Upper lobe of left lung (tissue), 4 donors: ENCODE data around the gene SOCS1.

ENCODE experiments used
- POLR2A ChIP-seq, 4 donors: fragments of 450-650 bp; IDR thresholded peaks; one replicate each; pipeline ENCODE4 v1.5.1; 2016 to 2017; ENCODE audit warnings: antibody characterized with exemption in 4 of 4, mild to moderate bottlenecking in 2 of 4
- POLR2AphosphoS5 ChIP-seq, 2 donors: sonication (generic); formaldehyde crosslinking; IDR thresholded peaks; one replicate each; pipeline ENCODE4 v1.5.1; 2017; ENCODE audit warnings: antibody characterized with exemption in 2 of 2
- TF ChIP-seq, protein P1 (sequence below), 6 experiments: fragments of 450-650 bp in 4 of 6; fragments of 200-600 bp in 2 of 6; sonication (generic) in 2 of 6; IDR thresholded peaks; one replicate each; pipeline ENCODE4 v1.5.1; 2016 to 2019; ENCODE audit warnings: antibody characterized with exemption in 6 of 6

DNA sequence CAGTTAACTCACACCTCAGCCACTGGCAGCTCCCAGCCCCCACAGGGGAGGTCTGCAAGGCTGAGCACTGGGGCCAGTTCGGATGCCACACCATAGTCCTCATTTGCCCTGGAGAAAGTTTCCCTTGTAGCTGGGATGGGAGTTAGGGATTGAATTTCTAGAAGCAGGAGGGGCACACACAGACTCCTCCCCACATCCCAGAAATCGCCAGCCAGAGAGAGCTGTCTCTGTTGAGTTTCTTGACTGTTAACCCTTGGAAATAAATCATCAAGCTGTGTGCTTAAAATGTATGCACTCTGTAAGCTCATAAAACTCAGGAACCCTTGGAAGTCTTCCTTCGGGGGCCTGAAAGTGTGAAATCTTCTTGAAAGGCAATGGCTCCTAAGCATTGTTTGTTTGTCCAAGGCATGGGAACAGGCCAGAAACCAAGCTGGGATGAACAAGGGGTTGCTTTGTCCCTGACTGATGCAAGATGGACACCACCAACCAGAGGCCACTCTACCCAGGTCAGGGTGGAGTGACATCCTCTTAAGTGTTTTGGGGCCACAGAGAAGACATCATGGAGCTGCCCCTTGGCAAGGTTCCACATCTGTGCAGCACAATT, 17.8 kb upstream of the SOCS1 start:
- TF ChIP-seq, protein P1, sequence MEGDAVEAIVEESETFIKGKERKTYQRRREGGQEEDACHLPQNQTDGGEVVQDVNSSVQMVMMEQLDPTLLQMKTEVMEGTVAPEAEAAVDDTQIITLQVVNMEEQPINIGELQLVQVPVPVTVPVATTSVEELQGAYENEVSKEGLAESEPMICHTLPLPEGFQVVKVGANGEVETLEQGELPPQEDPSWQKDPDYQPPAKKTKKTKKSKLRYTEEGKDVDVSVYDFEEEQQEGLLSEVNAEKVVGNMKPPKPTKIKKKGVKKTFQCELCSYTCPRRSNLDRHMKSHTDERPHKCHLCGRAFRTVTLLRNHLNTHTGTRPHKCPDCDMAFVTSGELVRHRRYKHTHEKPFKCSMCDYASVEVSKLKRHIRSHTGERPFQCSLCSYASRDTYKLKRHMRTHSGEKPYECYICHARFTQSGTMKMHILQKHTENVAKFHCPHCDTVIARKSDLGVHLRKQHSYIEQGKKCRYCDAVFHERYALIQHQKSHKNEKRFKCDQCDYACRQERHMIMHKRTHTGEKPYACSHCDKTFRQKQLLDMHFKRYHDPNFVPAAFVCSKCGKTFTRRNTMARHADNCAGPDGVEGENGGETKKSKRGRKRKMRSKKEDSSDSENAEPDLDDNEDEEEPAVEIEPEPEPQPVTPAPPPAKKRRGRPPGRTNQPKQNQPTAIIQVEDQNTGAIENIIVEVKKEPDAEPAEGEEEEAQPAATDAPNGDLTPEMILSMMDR (IDR thresholded peaks at IDR 0.05): no peak
- TF ChIP-seq POLR2A (IDR thresholded peaks at IDR 0.05) (no peak), POLR2AphosphoS5 (IDR thresholded peaks at IDR 0.05) (no peak)
